ENCODE results near the gene HIPK1.
"Not testable (repeated sequence)": the region's sequence is repeated elsewhere in the genome, so short reads cannot be mapped to it uniquely, and the experiment has no call there.

HIPK1 gene

DNA sequence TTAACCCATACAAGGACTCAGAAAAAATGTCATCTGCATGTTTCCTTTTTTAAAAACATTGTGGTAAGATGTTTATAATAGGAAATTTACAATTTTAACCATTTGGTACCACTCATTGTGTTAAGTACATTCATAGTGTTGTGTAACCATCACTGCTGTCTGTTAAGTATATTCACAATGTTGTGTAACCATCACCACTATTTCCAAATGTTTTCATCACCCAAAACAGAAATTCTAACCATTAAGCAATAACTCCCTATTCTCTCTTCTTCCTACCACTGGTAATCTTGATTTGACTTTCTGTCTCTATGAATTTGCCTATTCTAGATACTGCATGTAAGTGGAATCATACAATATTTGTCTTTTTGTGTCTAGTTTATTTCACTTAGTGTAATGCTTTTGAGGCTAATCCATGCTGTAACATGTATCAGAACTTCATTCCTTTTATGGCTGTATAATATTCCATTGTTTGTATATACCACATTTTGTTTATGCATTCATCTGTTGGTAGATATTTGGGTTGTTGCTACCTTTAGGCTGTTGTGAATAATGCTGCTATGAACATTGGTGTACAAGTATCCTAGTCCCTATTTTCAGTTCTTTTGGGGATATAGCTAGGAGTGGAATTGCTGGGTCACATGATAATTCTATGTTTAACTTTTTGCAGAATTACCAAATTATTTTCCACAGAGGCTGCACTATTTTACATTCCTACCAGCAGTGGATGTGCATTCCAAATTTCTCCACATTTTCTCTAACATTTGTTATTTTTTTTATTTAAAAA, 14.1 kb downstream of the HIPK1 start:
- no peak for DNase-seq (ENCODE audit: low read depth in 2 of 3, low spot score in 2 of 3)

DNA sequence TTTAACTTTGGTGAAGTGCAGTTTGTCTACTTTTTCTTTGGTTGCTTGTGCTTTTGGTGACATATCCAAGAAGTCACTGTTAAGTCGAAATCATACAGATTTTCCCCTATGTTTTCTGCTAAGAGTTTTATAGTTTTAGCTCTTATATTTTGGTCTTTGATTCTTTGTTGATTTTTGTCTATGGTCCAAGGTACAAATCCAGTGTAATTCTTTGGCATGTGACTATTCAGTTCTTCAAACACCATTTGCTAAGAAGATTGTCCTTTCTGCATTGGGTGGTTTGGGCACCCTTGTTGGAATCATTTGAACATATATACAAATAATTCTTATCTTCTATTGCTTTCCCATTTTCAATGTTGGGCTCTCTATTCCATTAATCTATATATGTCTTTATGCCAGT, 16.2 kb downstream of the HIPK1 start:
- no peak for DNase-seq (ENCODE audit: low read depth in 2 of 3, low spot score in 2 of 3)

DNA sequence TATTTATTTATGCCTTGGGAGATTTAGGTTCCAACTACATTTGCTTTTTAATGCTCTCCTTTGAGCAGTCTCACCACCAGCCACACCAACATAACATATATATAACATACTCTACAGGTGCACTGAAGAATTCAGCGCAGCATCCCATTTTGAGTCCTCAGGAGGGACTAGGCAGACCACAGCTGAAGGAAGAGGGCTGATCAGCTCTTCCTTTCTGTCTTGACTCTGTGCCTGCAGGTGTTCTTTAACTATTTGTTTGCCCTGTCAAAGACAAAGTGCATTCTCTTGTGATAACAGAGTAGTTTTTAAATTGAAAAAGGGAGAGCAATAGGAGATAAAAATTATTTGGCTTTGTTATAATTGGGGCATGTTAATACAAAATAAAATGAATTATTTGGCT, 17.0 kb downstream of the HIPK1 start:
- no peak for DNase-seq (ENCODE audit: low read depth in 2 of 3, low spot score in 2 of 3)

DNA sequence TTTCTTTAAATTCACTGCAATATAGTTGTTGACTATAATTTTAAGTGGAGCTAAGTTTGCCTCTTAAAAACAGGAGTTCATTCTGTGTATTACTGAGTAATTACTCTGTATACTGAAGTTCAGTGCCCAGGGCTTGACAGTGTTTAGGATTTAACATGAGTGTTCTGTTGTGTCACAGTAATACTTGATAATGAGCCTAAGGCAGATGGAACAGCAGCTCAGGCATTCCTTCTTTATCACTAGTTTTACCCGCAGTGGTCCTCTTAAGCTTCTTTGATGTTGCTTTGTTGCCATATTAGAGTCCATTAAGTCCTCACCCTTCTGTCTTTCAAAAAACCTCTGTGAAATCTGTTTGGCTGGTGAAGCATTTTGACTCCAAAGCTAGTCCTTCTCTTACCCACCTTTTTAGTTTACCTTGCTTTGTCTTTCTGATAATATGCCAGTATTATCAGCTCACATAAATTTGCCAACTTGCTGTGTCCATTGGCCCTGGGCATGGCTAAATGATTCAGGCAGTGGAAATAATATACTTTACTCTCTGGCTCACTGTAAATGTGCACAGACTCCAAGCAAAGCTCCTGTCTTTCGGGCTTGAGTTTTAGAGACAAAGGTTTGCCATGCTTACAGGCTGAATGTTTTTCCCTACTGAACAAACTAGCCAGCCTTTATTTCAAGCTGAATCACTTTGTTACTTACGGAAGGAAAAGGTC, 17.7 kb downstream of the HIPK1 start:
- no peak for DNase-seq (ENCODE audit: low read depth in 2 of 3, low spot score in 2 of 3)

DNA sequence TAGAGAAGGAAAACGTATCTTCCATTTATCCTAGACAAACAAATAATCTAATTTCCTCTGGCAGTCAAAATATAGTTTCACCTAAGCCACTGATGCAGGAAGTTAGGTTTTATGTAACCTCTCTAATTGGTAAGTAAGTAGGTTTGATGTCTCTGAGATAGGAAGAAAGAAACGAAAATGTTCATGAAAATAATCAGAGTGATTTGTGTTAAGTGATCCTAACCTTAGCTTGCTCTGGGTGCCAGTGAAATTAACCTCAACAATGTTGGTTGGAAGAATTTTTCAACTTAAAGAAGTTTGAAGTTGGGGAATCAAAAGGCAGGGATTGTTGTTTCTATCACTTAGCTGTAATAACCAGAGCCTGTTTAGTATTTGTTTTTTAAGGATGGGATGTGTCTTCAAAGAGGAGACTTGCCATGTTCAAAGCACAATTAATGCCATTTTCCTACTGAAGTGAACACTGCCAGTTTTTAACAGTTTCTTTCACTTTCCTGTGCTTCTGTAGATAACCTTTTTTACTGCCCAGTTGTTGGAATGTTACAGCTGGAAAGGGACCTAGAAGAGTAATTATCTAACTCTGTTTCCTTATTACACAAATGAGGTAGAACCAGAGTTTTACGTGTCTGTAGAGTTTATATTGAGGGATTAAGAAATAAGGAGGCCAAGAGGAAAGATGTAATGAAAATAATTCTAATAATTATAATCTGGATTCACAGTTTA, 18.4 kb downstream of the HIPK1 start:
- DNase-seq (ENCODE audit: low read depth in 2 of 3, low spot score in 2 of 3): no peak

DNA sequence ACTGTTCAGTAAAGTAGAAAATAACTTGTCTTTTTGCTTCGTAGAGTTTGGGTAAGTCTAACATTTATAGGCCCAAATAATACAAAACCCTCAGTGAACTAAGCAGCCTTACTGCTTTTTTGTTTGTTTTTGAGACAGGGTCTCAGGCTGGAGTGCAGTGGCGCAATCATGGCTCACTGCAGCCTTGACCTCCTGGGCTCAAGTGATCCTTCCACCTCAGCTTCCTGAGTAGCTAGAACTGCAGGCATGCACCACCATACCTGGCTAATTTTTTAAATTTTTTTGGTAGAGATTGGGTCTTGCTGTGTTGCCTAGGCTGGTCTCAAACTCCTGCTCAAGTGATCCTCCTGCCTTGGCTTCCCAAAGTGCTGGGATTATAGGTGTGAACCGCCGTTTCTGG, 19.0 kb downstream of the HIPK1 start:
- not testable (repeated sequence) for DNase-seq (ENCODE audit: low read depth in 2 of 3, low spot score in 2 of 3)

DNA sequence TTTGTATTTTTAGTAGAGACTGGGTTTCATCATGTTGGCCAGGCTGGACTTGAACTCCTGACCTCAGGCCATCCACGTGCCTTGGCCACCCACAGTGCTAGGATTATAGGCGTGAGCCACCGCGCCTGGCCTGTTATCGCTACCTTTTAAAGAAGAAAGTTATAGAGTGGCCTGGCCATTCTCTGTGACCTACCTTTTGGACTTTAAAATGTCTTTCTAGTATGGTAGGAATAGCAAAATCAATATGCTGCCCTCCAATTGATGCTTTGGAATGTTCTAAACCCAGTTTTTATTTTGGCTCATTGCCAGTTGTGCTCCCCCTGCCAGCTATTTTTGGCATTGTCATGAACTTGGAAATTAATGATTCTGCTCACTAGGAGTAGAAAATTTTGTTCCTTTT, 19.9 kb downstream of the HIPK1 start:
- DNase-seq (ENCODE audit: low read depth in 2 of 3, low spot score in 2 of 3): no peak

DNA sequence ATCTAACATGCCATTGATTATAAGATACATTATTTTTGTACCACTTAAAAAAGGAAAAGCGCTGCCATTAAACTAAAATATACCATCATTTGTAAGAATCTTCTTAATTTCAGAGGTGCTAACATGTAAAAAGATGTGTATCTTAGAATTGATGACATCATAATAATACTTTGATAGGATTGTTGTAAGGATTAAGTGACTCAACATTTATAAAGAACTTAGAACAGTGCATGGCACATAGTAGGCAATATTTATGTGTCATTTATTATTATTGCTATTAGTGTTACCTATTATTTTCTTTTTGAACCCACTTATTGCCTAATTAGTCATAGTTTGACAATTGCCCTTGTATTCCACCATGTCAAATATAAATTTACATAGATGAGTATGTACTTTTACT, 21.8 kb downstream of the HIPK1 start:
- no peak for DNase-seq (ENCODE audit: low read depth in 2 of 3, low spot score in 2 of 3)

DNA sequence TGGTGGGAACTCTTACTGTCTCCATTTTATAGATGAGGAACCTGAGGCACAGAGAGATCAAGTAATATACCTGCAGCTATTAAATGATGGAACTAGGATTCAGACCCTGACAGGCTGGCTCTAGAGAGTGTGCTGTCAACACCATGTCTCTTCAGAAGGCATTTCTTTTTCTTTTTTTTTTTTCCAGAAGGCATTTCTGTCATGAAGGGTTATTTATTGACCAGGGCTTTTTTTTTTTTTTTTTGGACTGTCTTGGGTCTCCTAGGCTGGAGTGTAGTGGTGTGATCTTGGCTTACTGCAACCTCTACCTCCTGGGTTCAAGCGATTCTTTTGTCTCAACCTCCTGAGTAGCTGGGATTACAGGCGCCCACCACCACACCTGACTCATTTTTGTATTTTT, 22.6 kb downstream of the HIPK1 start:
- DNase-seq (ENCODE audit: low read depth in 2 of 3, low spot score in 2 of 3): no peak

DNA sequence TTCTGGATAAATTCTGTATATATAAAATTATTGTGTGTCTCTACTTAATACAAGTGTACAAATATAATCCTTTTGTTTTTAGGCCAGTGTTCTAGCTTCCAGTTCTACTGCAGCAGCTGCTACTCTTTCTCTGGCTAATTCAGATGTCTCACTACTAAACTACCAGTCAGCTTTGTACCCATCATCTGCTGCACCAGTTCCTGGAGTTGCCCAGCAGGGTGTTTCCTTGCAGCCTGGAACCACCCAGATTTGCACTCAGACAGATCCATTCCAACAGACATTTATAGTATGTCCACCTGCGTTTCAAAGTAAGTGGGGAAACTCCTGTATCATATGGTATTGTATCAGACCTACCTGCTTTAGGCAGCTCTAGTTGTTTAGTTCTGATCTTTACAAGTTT, 28.9 kb downstream of the HIPK1 start:
- DNase-seq (ENCODE audit: low read depth in 2 of 3, low spot score in 2 of 3): no peak

DNA sequence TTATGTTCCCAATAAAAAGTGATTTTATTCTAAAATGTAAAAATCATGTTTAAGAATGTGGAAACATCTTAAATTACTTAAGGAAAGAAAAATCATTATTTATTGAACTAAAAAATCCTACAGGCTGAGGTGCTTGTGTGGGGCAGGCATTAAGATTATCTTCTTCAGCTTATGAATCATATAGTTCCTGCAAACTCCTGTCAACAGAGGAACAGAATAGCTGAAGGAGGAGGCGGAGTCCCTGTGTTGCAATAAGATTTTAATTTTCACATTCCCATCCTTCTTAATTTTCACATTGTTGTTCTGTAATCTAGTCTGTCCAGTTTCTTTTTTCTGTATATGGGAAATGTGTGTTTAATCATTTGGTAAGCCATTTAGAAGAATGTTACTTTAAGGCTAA, 29.6 kb downstream of the HIPK1 start:
- no peak for DNase-seq (ENCODE audit: low read depth in 2 of 3, low spot score in 2 of 3)

DNA sequence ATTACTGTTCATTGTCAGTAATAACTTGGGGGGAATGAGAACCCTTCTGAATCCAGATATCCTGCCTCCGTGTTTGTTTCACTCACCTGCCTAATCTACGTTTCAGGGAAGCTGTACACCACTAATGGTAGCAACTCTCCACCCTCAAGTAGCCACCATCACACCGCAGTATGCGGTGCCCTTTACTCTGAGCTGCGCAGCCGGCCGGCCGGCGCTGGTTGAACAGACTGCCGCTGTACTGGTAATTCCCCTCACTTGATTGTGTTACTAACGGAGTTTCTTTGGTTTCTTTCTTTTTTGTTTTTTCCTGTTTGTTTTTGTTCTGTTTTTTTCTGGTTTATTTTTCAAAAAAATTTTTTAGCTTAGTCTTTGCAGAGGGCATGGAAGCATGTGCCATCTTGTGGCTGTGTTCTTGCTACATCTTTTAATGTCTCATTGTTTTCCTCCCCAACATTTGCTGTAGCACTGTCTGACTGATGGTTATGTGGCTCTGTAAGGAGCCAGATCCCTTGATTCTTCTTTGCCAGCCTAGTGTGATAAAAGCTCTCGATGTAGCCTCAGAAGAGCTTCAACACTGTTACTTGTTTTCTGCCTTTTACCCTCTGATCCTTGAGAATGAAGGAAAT, 34.3 kb downstream of the HIPK1 start:
- DNase-seq (ENCODE audit: low read depth in 2 of 3, low spot score in 2 of 3): no peak

DNA sequence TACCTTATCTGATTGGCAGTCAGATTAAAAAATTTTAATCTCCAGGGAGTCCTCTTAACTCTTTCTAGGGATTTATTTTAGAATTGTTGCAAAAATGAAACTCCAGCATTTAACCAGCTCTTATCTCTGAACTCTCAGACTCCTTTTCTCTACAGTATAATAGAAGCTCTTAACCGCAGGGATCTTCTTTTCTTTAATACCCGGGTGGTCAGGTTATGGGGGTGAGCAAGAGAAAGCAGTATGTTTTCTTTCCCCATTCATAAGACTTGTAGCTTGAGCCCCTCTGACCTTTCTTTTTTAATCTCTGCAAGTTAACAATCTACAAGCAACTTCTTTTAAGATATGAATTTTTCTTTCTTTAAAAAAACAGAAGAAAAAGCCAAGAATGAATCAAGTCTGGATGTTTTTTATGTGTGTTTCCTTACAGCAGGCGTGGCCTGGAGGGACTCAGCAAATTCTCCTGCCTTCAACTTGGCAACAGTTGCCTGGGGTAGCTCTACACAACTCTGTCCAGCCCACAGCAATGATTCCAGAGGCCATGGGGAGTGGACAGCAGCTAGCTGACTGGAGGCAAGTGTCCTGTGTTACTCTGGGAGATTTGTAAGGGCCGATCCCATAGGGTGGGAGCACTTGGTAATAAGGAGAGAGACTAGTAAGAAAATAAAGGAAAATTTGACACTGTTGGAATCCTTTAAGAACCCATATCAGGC, 36.7 kb downstream of the HIPK1 start:
- DNase-seq (ENCODE audit: low read depth in 2 of 3, low spot score in 2 of 3): no peak

DNA sequence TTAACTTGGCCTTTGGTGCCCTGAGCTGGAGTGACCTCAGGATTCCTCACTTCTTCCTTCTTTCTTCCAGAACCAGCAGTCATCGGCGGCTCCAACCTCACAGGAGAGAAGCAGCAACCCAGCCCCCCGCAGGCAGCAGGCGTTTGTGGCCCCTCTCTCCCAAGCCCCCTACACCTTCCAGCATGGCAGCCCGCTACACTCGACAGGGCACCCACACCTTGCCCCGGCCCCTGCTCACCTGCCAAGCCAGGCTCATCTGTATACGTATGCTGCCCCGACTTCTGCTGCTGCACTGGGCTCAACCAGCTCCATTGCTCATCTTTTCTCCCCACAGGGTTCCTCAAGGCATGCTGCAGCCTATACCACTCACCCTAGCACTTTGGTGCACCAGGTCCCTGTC, 43.8 kb downstream of the HIPK1 start:
- no peak for DNase-seq (ENCODE audit: low read depth in 2 of 3, low spot score in 2 of 3)

DNA sequence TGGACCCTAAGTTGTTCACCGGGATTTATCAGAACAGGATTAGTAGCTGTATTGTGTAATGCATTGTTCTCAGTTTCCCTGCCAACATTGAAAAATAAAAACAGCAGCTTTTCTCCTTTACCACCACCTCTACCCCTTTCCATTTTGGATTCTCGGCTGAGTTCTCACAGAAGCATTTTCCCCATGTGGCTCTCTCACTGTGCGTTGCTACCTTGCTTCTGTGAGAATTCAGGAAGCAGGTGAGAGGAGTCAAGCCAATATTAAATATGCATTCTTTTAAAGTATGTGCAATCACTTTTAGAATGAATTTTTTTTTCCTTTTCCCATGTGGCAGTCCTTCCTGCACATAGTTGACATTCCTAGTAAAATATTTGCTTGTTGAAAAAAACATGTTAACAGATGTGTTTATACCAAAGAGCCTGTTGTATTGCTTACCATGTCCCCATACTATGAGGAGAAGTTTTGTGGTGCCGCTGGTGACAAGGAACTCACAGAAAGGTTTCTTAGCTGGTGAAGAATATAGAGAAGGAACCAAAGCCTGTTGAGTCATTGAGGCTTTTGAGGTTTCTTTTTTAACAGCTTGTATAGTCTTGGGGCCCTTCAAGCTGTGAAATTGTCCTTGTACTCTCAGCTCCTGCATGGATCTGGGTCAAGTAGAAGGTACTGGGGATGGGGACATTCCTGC, 46.2 kb downstream of the HIPK1 start:
- no peak for DNase-seq (ENCODE audit: low read depth in 2 of 3, low spot score in 2 of 3)

DNA sequence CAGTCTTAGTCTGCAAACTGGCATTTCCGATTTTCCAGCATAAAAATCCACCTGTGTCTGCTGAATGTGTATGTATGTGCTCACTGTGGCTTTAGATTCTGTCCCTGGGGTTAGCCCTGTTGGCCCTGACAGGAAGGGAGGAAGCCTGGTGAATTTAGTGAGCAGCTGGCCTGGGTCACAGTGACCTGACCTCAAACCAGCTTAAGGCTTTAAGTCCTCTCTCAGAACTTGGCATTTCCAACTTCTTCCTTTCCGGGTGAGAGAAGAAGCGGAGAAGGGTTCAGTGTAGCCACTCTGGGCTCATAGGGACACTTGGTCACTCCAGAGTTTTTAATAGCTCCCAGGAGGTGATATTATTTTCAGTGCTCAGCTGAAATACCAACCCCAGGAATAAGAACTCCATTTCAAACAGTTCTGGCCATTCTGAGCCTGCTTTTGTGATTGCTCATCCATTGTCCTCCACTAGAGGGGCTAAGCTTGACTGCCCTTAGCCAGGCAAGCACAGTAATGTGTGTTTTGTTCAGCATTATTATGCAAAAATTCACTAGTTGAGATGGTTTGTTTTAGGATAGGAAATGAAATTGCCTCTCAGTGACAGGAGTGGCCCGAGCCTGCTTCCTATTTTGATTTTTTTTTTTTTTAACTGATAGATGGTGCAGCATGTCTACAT, 47.6 kb downstream of the HIPK1 start:
- DNase-seq (ENCODE audit: low read depth in 2 of 3, low spot score in 2 of 3): no peak

DNA sequence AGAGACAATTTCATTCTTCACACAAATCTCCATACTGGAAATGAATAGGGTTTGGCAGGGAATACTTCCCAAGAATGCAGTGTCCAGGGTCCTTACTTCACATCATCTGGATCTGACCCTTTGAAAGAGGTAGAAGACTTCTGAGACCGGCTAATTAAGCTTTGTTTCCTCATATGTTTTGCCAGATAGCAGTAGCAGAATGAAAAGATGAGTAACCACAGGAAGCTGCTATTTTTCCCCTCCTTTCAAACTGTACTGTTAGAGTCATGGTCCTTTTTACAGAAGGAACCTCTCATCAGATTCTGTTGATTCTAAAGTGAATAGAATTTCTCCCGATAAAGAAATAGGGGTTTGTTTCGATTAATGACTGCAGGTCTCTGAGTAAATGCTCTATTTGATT, 48.8 kb downstream of the HIPK1 start:
- DNase-seq (ENCODE audit: low read depth in 2 of 3, low spot score in 2 of 3): no peak

DNA sequence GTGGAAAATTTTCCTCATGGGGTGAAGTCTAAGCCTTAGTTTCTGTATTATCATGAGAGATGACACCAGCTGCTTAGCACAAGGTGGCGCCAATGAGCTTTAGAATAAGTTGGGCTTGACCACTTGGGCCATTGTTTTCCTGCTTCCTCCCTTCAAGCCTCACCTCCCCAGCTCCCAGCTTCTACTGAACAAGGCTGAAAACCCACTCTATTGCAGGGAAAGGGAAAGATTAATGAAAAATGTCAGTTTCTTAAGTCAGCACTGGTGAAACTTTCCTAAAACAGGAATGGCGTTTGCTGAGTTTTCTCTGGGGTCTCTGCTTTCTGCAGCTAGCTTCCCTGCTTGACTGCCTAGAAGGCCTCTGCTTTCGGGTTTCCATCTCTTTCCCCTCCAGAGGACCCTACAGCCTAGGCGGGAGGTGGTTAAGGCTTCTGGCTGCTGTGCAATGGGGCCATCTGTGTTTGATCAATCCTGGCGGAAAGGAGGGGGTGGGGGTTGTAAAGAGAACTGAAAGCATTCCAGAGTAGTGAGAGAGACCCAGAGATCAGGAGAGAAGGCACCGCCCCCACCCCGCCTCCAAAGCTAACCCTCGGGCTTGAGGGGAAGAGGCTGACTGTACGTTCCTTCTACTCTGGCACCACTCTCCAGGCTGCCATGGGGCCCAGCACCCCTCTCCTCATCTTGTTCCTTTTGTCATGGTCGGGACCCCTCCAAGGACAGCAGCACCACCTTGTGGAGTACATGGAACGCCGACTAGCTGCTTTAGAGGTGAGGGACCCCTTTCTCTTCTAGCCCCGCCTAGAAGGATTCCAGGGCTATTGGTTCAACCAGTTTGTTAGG, 50.0 kb downstream of the HIPK1 start, which contains the start of gene OLFML3:
Gene OLFML3, plus strand, starts transcription at position 612 of the 840 bp plus-strand sequence. Its CDS starts 43 bp downstream, at position 655.
- no peak for DNase-seq (ENCODE audit: low read depth in 2 of 3, low spot score in 2 of 3)

DNA sequence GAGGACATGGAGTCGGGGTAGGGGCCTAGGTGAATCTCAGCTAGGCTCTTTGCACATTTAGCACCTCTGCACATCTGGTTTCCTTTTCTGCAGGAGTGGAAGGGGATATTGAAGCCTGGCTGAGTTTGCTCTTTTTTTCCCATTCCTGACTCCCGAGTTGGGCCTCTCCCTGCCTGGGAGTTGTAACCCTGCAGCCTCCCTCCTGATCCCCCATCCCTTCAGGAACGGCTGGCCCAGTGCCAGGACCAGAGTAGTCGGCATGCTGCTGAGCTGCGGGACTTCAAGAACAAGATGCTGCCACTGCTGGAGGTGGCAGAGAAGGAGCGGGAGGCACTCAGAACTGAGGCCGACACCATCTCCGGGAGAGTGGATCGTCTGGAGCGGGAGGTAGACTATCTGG, 51.0 kb downstream of the HIPK1 start:
- no peak for DNase-seq (ENCODE audit: low read depth in 2 of 3, low spot score in 2 of 3)
